ENCODE results near the gene SLC1A4. TPM values are rescaled to one million over a fixed set of nuclear protein-coding genes. Genes with fewer than 3 reads are reported as not detected.

Gene SLC1A4
- 10 to 100 TPM in 3 of 6 donors, 1 to 10 TPM in 3; 5.2 to 15.2 (median 9.7) TPM for total RNA-seq

GRCh38 chr2:64989126-64989981 is at the start of gene SLC1A4:
Gene SLC1A4 (plus strand): TSS chr2:64989399. CDS start chr2:64989644, 245 bp downstream.
- peaks cover 15 to 26% (median 19%) of the 10 kb centered on the region in 4 donors for H3K4me1 ChIP-seq
- 1% methylated on average over 55 of the region's 109 CpGs; no CpG with 5 or more reads in 1 of the 2 donors for WGBS, 2 donors
- DNase-seq (peak; percentile 95 to 98), ATAC-seq (ENCODE audit: low FRiP score in 2 of 2) (peak; percentile 95 to 96)
- H3K27me3 ChIP-seq = no peaks in the 10 kb centered on the region
- peak in 1 of 2 donors; percentile 56 for TF ChIP-seq POLR2AphosphoS5 (IDR thresholded peaks at IDR 0.05)
- TF ChIP-seq EP300 (IDR thresholded peaks at IDR 0.05) = no peak
- peak in 1 of 4 donors; percentile 75 for TF ChIP-seq POLR2A (IDR thresholded peaks at IDR 0.05)
- peak in 1 of 6 experiments; percentile 14 for TF ChIP-seq CTCF (IDR thresholded peaks at IDR 0.05)
- H3K36me3 ChIP-seq = no peaks in the 10 kb centered on the region
- peak within 1 kb of the TSS; percentile 85 to 94 (median 92) for H3K27ac ChIP-seq
- H3K4me3 ChIP-seq = peak within 1 kb of the TSS; percentile 70 to 87 (median 72)
- H3K9me3 ChIP-seq = no peaks in the 10 kb centered on the region

DNA sequence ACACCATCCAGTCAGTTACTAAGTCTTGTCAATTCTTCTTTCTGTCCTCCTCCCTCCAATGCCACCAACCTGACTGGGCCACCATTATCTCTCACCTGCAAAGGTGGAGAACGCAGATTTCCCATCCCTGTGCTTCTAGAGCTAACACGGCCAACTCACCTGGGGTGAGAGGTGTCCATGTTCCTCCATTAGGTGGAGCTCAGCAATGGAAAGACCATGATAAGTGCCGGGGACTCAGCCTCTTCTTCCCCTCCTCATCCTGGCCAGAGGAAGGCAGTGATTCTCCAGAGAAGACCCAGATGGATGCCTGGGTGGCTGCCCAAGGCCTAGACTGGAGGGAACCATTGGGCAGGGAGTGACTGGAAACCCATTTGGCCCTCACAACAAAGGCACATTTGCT is 48.1 kb upstream of the SLC1A4 start:
- no peak overlapping the region for H3K4me3 ChIP-seq
- H3K27ac ChIP-seq = no peak overlapping the region
- ATAC-seq (ENCODE audit: low FRiP score in 2 of 2) (no peak), DNase-seq (no peak)
- no peaks in the 10 kb centered on the region for H3K36me3 ChIP-seq
- H3K4me1 ChIP-seq = peaks cover 0 to 9% (median 3%) of the 10 kb centered on the region in 4 donors
- H3K9me3 ChIP-seq = no peaks in the 10 kb centered on the region
- no peaks in the 10 kb centered on the region for H3K27me3 ChIP-seq
- 96 to 97% methylated on average over 3 of the region's 3 CpGs for WGBS, 2 donors
- no peak for TF ChIP-seq POLR2AphosphoS5 (IDR thresholded peaks at IDR 0.05)
- no peak for TF ChIP-seq EP300 (IDR thresholded peaks at IDR 0.05)
- no peak for TF ChIP-seq CTCF (IDR thresholded peaks at IDR 0.05)
- TF ChIP-seq POLR2A (IDR thresholded peaks at IDR 0.05) = no peak

DNA sequence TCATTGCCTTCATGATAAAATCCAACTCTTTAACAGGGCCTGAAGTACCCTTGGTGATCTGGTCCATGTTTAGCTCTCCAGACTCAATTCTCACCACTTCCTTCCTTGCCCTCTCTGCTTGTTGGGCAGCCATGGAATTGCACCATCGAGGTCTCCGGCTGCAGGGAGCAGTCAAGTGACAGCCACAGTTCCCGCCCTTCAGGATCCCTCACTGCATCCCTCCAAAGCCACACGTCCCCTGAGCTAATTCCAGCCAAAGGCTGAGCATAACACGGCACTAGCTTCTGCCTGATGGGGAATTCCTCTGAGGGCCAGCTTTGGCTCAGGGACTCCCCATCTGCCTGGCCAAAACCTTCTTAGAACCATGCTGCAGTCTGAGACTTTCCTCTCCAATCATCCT is 47.4 kb upstream of the SLC1A4 start:
- DNase-seq = peak in 1 of 2 donors; percentile 42
- WGBS, 2 donors = 67 to 72% methylated on average over 5 of the region's 5 CpGs
- H3K4me1 ChIP-seq = peaks cover 0 to 14% (median 5%) of the 10 kb centered on the region in 4 donors

DNA sequence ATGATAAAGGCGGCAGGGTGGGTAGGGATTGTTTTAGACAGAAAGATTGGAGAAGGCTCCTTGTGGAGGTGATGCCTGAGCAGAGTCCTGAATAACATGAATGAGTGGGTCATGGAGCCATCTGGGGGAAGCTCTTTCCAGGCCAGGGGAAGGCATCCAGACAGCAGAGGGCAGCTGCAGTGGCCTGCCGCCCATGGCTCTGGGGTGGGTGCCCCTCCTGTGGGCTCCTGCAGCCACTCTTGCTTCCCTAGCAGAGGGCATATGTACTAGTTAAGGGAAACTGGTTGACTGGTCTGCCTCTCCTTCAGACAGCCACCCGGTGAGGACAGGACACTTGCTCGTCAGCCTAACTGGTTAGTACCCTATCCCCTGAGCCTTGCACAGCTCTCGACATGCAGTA is 46.5 kb upstream of the SLC1A4 start:
- ATAC-seq (ENCODE audit: low FRiP score in 2 of 2) (no peak), DNase-seq (no peak)
- Histone ChIP-seq H3K36me3 (no peaks in the 10 kb centered on the region), H3K9me3 (no peaks in the 10 kb centered on the region), H3K4me3 (no peak overlapping the region), H3K27me3 (no peaks in the 10 kb centered on the region), H3K4me1 (peaks cover 0 to 14% (median 5%) of the 10 kb centered on the region in 4 donors), H3K27ac (no peak overlapping the region)
- 85 to 89% methylated on average over 5 of the region's 5 CpGs for WGBS, 2 donors
- no peak for TF ChIP-seq POLR2AphosphoS5 (IDR thresholded peaks at IDR 0.05)
- no peak for TF ChIP-seq EP300 (IDR thresholded peaks at IDR 0.05)
- TF ChIP-seq CTCF (IDR thresholded peaks at IDR 0.05) = no peak
- TF ChIP-seq POLR2A (IDR thresholded peaks at IDR 0.05) = no peak

More for the DNA sequence above, 47.4 kb upstream of the SLC1A4 start:
- no peaks in the 10 kb centered on the region for H3K9me3 ChIP-seq
- no peak overlapping the region for H3K27ac ChIP-seq
- no peaks in the 10 kb centered on the region for H3K27me3 ChIP-seq
- ATAC-seq (ENCODE audit: low FRiP score in 2 of 2) = no peak
- no peak overlapping the region for H3K4me3 ChIP-seq
- no peak for TF ChIP-seq POLR2A (IDR thresholded peaks at IDR 0.05)
- no peak for TF ChIP-seq CTCF (IDR thresholded peaks at IDR 0.05)
- TF ChIP-seq POLR2AphosphoS5 (IDR thresholded peaks at IDR 0.05) = no peak
- no peak for TF ChIP-seq EP300 (IDR thresholded peaks at IDR 0.05)
- H3K36me3 ChIP-seq = no peaks in the 10 kb centered on the region
